HEK293 (cell line): Measurements from ENCODE around the gene PIF1.

Experiments
- CTCF ChIA-PET: fragments of 350-600 bp; formaldehyde crosslinking; extraction: SDS; loops from one replicate; lab custom pipeline; 2021; ENCODE audit warnings: antibody characterized with exemption; lab: Yijun Ruan, JAX
- POLR2A ChIA-PET: fragments of 300-600 bp; formaldehyde crosslinking; extraction: SDS; loops from one replicate; lab custom pipeline; 2020; ENCODE audit warnings: antibody characterized with exemption, inconsistent platforms; lab: Yijun Ruan, JAX
- H3K27ac ChIP-seq: fragments of 200-500 bp; sonication (Bioruptor generic); 2 replicates; pipeline ENCODE4 v1.5.1; 2014; ENCODE audit warnings: low read depth, low read length, control low read depth, inconsistent platforms; ENCODE audit errors: extremely low read depth
- H3K36me3 ChIP-seq, 2 experiments: fragments of 200-500 bp in 1 of 2; sonication (Bioruptor generic) in 1 of 2; 1 replicate in 1 of 2; 2 replicates in 1 of 2; pipeline ENCODE4 v1.5.1; 2014 to 2017; ENCODE audit warnings: inconsistent platforms in 2 of 2, low read length in 2 of 2; ENCODE audit not compliant: control insufficient read depth in 2 of 2, insufficient read depth in 1 of 2
- H3K4me1 ChIP-seq: fragments of 200-500 bp; sonication (Bioruptor generic); 2 replicates; pipeline ENCODE4 v1.5.1; 2014; ENCODE audit warnings: mild to moderate bottlenecking, low read length, inconsistent platforms; ENCODE audit not compliant: control insufficient read depth, insufficient read depth
- H3K4me3 ChIP-seq: 2 replicates; pipeline ENCODE4 v1.5.1; 2011; ENCODE audit warnings: low read depth, mild to moderate bottlenecking, control low read depth, low read length, moderate library complexity
- H3K9me3 ChIP-seq: fragments of 200-500 bp; sonication (Bioruptor generic); 2 replicates; pipeline ENCODE4 v1.5.1; 2014; ENCODE audit warnings: low read depth, low read length, inconsistent platforms; ENCODE audit not compliant: control insufficient read depth, insufficient read depth
- GLI2 ChIP-seq: fragments of 450-650 bp; formaldehyde crosslinking; IDR thresholded peaks from 2 replicates; pipeline ENCODE4; 2017; ENCODE audit warnings: missing biosample characterization, missing genetic modification characterization, low read depth, borderline replicate concordance
- GLI4 ChIP-seq: fragments of 450-650 bp; formaldehyde crosslinking; IDR thresholded peaks from 2 replicates; pipeline ENCODE4 v1.5.1; 2016; ENCODE audit warnings: missing biosample characterization, missing genetic modification characterization
- KLF16 ChIP-seq: fragments of 450-650 bp; formaldehyde crosslinking; IDR thresholded peaks from 2 replicates; pipeline ENCODE4 v1.5.1; 2017; ENCODE audit warnings: missing biosample characterization, missing genetic modification characterization
- KLF9 ChIP-seq: fragments of 450-650 bp; formaldehyde crosslinking; IDR thresholded peaks from 2 replicates; pipeline ENCODE4 v1.5.1; 2016; ENCODE audit warnings: missing biosample characterization, missing genetic modification characterization, low read depth
- YY1 ChIP-seq: fragments of 450-650 bp; formaldehyde crosslinking; IDR thresholded peaks from 2 replicates; pipeline ENCODE4 v1.5.1; 2018; ENCODE audit warnings: missing biosample characterization, missing genetic modification characterization
- ZBTB1 ChIP-seq: fragments of 450-650 bp; formaldehyde crosslinking; IDR thresholded peaks from 2 replicates; pipeline ENCODE4 v1.5.1; 2016; ENCODE audit warnings: missing biosample characterization, missing genetic modification characterization
- ZBTB7A ChIP-seq: fragments of 450-650 bp; formaldehyde crosslinking; IDR thresholded peaks from 2 replicates; pipeline ENCODE4 v1.5.1; 2016; ENCODE audit warnings: low read depth, missing biosample characterization, missing genetic modification characterization
- ZFP37 ChIP-seq: fragments of 450-650 bp; formaldehyde crosslinking; IDR thresholded peaks from 2 replicates; pipeline ENCODE4 v1.5.1; 2016; ENCODE audit warnings: missing biosample characterization, missing genetic modification characterization
- ZFP41 ChIP-seq: fragments of 450-650 bp; formaldehyde crosslinking; IDR thresholded peaks from 2 replicates; pipeline ENCODE4 v1.5.1; 2016; ENCODE audit warnings: missing biosample characterization, missing genetic modification characterization, borderline replicate concordance
- ZNF157 ChIP-seq: fragments of 450-650 bp; formaldehyde crosslinking; IDR thresholded peaks from 2 replicates; pipeline ENCODE4 v1.5.1; 2016; ENCODE audit warnings: missing biosample characterization, missing genetic modification characterization
- ZNF202 ChIP-seq: fragments of 450-650 bp; formaldehyde crosslinking; IDR thresholded peaks from 2 replicates; pipeline ENCODE4 v1.5.1; 2016; ENCODE audit warnings: missing biosample characterization, missing genetic modification characterization, borderline replicate concordance
- ZNF354C ChIP-seq: fragments of 450-650 bp; formaldehyde crosslinking; IDR thresholded peaks from 2 replicates; pipeline ENCODE4 v1.5.1; 2016; ENCODE audit warnings: missing biosample characterization, missing genetic modification characterization, low read depth, borderline replicate concordance
- ZNF37A ChIP-seq: fragments of 450-650 bp; IDR thresholded peaks from 2 replicates; pipeline ENCODE4 v1.5.1; 2018; ENCODE audit warnings: missing biosample characterization, missing genetic modification characterization
- ZNF416 ChIP-seq: fragments of 450-650 bp; formaldehyde crosslinking; IDR thresholded peaks from 2 replicates; pipeline ENCODE4 v1.5.1; 2016; ENCODE audit warnings: missing biosample characterization, missing genetic modification characterization
- ZNF530 ChIP-seq: fragments of 450-650 bp; formaldehyde crosslinking; IDR thresholded peaks from 2 replicates; pipeline ENCODE4 v1.5.1; 2016; ENCODE audit warnings: low read depth, missing biosample characterization, missing genetic modification characterization
- ZNF596 ChIP-seq: fragments of 450-650 bp; IDR thresholded peaks from 2 replicates; pipeline ENCODE4 v1.5.0; 2018; ENCODE audit warnings: missing biosample characterization, mild to moderate bottlenecking, missing genetic modification characterization, moderate library complexity
- ZNF621 ChIP-seq: fragments of 450-650 bp; formaldehyde crosslinking; IDR thresholded peaks from 2 replicates; pipeline ENCODE4 v1.5.1; 2017; ENCODE audit warnings: missing biosample characterization, missing genetic modification characterization
- ZNF670 ChIP-seq: fragments of 450-650 bp; formaldehyde crosslinking; IDR thresholded peaks from 2 replicates; pipeline ENCODE4 v1.5.1; 2016; ENCODE audit warnings: missing biosample characterization, missing genetic modification characterization, low read depth
- ZNF76 ChIP-seq: fragments of 450-650 bp; formaldehyde crosslinking; IDR thresholded peaks from 2 replicates; pipeline ENCODE4; 2016; ENCODE audit warnings: low read depth, missing biosample characterization, missing genetic modification characterization, borderline replicate concordance
- ZXDB ChIP-seq: fragments of 450-650 bp; formaldehyde crosslinking; IDR thresholded peaks from 2 replicates; pipeline ENCODE4 v1.5.1; 2016; ENCODE audit warnings: missing biosample characterization, missing genetic modification characterization
- TF ChIP-seq, protein P1 (sequence below): IDR thresholded peaks from 2 replicates; pipeline ENCODE4 v1.6.1; 2011; ENCODE audit warnings: mild to moderate bottlenecking, low read depth, low read length, borderline replicate concordance
- TF ChIP-seq, protein P2 (sequence below): fragments of 450-650 bp; formaldehyde crosslinking; IDR thresholded peaks from 2 replicates; pipeline ENCODE4 v1.5.1; 2016; ENCODE audit warnings: missing biosample characterization, missing genetic modification characterization
- TF ChIP-seq, protein P3 (sequence below): fragments of 450-650 bp; formaldehyde crosslinking; IDR thresholded peaks from 2 replicates; pipeline ENCODE4 v1.5.1; 2016; ENCODE audit warnings: missing biosample characterization, missing genetic modification characterization

Gene PIF1

DNA sequence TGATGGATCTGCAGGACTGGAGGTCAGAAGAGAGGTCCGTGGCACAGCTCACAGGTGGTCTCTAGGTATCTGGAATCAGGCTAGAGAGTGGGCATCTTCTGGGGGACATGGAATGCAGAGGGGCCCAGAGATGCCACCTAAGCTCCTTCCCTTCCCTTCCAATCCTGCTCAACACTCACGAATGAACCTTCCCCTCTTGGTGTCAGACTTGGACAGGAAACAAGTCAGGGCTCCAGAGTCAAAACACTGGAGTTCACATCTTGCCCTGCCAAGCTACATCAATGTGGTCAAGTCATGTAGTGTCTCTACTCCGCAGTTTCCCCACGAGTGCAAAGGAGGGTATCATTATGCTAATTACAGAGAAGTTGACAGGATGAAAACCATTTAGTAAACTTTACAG lies 34.0 kb downstream of the PIF1 start (continued):
- TF ChIP-seq ZNF157 (tag by site-specific recombination): no peak

DNA sequence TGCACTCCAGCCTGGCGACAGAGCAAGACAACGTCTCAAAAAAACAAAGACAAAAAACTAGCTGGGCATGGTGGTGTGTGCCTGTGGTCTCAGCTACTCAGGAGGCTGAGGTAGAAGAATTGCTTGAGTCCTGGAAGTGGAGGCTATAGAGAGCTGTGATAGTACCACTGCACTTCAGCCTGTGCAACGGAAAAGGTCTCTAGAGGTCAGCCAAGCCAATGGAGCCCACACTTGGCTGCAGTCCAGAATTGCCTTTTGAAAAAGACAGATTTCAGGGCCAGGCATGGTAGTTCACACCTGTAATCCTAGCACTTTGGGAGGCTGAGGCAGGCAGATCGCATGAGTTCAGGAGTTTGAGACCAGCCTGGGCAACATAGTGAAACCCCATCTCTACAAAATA lies 41.7 kb downstream of the PIF1 start:
- ChIA-PET CTCF (interaction anchor here (0.6 to 0.9 kb wide), 2 partner anchors 43 to 563 kb away, joined by 3 read pairs; no protein-coding TSS in a partner anchor), POLR2A (interaction anchor here (0.5 kb wide), 1 partner anchor 49 kb away, joined by 5 read pairs; no protein-coding TSS in a partner anchor)
- Histone ChIP-seq H3K27ac (no peak overlapping the region), H3K4me3 (no peak overlapping the region), H3K36me3 (no peaks in the 10 kb centered on the region), H3K4me1 (no peaks in the 10 kb centered on the region), H3K9me3 (no peaks in the 10 kb centered on the region)
- TF ChIP-seq ZNF416 (tag by site-specific recombination): no peak
- no peak for TF ChIP-seq ZBTB1 (tag by site-specific recombination)
- TF ChIP-seq, protein P1, sequence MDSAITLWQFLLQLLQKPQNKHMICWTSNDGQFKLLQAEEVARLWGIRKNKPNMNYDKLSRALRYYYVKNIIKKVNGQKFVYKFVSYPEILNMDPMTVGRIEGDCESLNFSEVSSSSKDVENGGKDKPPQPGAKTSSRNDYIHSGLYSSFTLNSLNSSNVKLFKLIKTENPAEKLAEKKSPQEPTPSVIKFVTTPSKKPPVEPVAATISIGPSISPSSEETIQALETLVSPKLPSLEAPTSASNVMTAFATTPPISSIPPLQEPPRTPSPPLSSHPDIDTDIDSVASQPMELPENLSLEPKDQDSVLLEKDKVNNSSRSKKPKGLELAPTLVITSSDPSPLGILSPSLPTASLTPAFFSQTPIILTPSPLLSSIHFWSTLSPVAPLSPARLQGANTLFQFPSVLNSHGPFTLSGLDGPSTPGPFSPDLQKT: no peak
- TF ChIP-seq ZFP37: no peak
- no peak for TF ChIP-seq ZNF37A (tag by site-specific recombination)
- TF ChIP-seq ZNF76 (tag by site-specific recombination): no peak
- no peak for TF ChIP-seq ZNF354C (tag by site-specific recombination)
- no peak for TF ChIP-seq ZXDB (tag by site-specific recombination)

DNA sequence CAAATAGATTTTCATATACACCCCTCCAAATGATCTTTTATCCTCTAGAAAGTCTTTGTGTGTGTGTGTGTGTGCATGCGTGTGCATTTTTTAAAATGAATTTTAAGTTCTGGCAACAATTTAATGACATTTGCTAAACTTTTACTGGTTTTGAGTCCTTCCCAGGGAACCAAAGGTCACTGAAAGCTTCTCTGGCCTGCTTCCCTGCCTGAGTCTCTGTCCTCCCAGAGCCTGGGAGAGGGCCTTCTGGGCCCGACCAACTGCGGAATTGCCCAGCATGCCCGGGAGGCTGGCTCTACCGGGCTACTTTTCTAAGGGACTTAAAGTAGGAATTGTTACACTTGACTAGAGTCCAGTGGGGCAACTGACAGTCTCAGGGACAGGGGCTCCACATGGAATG lies 42.7 kb downstream of the PIF1 start:
- ChIA-PET CTCF (interaction anchor here (0.8 kb wide), 1 partner anchor 28 kb away, joined by 3 read pairs; no protein-coding TSS in a partner anchor), POLR2A (no interaction called here)
- H3K4me1 ChIP-seq: no peaks in the 10 kb centered on the region
- H3K9me3 ChIP-seq: no peaks in the 10 kb centered on the region
- TF ChIP-seq KLF16 (tag by site-specific recombination) (no peak), GLI2 (tag by site-specific recombination) (no peak), ZNF530 (no peak), ZNF596 (tag by site-specific recombination) (no peak)
- TF ChIP-seq, protein P2, sequence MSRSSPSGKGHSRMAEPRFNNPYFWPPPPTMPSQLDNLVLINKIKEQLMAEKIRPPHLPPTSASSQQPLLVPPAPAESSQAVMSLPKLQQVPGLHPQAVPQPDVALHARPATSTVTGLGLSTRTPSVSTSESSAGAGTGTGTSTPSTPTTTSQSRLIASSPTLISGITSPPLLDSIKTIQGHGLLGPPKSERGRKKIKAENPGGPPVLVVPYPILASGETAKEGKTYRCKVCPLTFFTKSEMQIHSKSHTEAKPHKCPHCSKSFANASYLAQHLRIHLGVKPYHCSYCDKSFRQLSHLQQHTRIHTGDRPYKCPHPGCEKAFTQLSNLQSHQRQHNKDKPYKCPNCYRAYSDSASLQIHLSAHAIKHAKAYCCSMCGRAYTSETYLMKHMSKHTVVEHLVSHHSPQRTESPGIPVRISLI: no peak
- H3K4me3 ChIP-seq: no peak overlapping the region
- no peaks in the 10 kb centered on the region for H3K36me3 ChIP-seq
- no peak overlapping the region for H3K27ac ChIP-seq

DNA sequence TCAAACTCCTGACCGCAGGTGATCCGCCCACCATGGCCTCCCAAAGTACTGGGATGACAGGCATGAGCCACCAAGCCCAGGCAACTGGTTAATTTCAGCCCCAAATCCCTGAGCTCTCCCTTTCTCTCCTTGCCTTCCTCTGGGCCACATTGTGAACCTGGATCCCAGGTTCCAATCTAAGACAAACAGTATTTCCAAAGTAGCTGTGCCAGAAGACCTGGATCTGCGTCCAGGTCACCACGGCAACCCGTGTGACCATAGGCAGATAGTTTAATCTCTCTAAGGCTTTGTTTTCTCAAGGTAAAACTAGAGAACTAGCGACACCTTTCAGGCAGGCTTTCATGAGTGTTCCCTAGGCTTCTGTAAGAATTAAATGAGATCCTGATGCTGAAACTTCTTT lies 44.1 kb downstream of the PIF1 start:
- CTCF ChIA-PET: interaction anchor here (1.6 kb wide), 1 partner anchor 29 kb away, joined by 4 read pairs; no protein-coding TSS in a partner anchor
- H3K4me1 ChIP-seq: no peaks in the 10 kb centered on the region
- no peak overlapping the region for H3K4me3 ChIP-seq
- no peaks in the 10 kb centered on the region for H3K36me3 ChIP-seq
- no peak overlapping the region for H3K27ac ChIP-seq
- H3K9me3 ChIP-seq: no peaks in the 10 kb centered on the region
- POLR2A ChIA-PET: no interaction called here
- TF ChIP-seq YY1 (no peak), GLI4 (tag by site-specific recombination) (no peak), KLF9 (no peak), ZNF621 (no peak), ZFP41 (tag by site-specific recombination) (no peak), ZNF202 (tag by site-specific recombination) (no peak), ZNF37A (tag by site-specific recombination) (no peak), ZBTB7A (tag by site-specific recombination) (no peak), ZNF670 (tag by site-specific recombination) (no peak)
- TF ChIP-seq, protein P3, sequence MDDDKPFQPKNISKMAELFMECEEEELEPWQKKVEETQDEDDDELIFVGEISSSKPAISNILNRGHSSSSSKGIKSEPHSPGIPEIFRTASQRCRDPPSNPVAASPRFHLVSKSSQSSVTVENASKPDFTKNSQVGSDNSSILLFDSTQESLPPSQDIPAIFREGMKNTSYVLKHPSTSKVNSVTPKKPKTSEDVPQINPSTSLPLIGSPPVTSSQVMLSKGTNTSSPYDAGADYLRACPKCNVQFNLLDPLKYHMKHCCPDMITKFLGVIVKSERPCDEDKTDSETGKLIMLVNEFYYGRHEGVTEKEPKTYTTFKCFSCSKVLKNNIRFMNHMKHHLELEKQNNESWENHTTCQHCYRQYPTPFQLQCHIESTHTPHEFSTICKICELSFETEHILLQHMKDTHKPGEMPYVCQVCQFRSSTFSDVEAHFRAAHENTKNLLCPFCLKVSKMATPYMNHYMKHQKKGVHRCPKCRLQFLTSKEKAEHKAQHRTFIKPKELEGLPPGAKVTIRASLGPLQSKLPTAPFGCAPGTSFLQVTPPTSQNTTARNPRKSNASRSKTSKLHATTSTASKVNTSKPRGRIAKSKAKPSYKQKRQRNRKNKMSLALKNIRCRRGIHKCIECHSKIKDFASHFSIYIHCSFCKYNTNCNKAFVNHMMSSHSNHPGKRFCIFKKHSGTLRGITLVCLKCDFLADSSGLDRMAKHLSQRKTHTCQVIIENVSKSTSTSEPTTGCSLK (tag by site-specific recombination): no peak
